GM18873 (cell line): ENCODE data around the gene KCTD16.

Experiments used
- ATAC-seq: cut with Tn5 transposase; IDR thresholded peaks from one replicate; pipeline ENCODE4 v1.9.1; 2021; ENCODE audit warnings: mild to moderate bottlenecking, moderate library complexity, moderate number of reproducible peaks; ENCODE audit not compliant: unreplicated experiment, low FRiP score

KCTD16 gene

GRCh38 chr5:144162686-144163085 lies 8.0 kb upstream of the KCTD16 start:
- ATAC-seq = no peak

GRCh38 chr5:144166696-144167095 lies 4.0 kb upstream of the KCTD16 start:
- no peak for ATAC-seq

GRCh38 chr5:144167998-144168397 lies 2.7 kb upstream of the KCTD16 start:
- no peak for ATAC-seq

GRCh38 chr5:144169904-144170275 lies 783 bp upstream of the KCTD16 start:
- ATAC-seq = no peak

- ATAC-seq = no peak
Observed at GRCh38 chr5:144173766-144174165, 3.1 kb downstream of the KCTD16 start.

GRCh38 chr5:144177548-144177947 lies 6.9 kb downstream of the KCTD16 start:
- ATAC-seq = no peak

GRCh38 chr5:144179226-144179625 lies 8.6 kb downstream of the KCTD16 start:
- ATAC-seq = no peak

- no peak for ATAC-seq
Observed at GRCh38 chr5:144183254-144183889, 12.7 kb downstream of the KCTD16 start.

- peak; percentile 56 for ATAC-seq
Observed at GRCh38 chr5:144187699-144188294, 17.1 kb downstream of the KCTD16 start.

- ATAC-seq = peak; percentile 71
Observed at GRCh38 chr5:144189800-144190429, 19.2 kb downstream of the KCTD16 start.

- no peak for ATAC-seq
Observed at GRCh38 chr5:144191531-144191930, 20.9 kb downstream of the KCTD16 start.

GRCh38 chr5:144191998-144192397 lies 21.3 kb downstream of the KCTD16 start:
- peak; percentile 69 for ATAC-seq

GRCh38 chr5:144192661-144193060 lies 22.0 kb downstream of the KCTD16 start:
- ATAC-seq = no peak

- no peak for ATAC-seq
Observed at GRCh38 chr5:144194144-144194543, 23.5 kb downstream of the KCTD16 start.

- no peak for ATAC-seq
Observed at GRCh38 chr5:144195448-144195847, 24.8 kb downstream of the KCTD16 start.

- no peak for ATAC-seq
Observed at GRCh38 chr5:144196612-144197011, 25.9 kb downstream of the KCTD16 start.

GRCh38 chr5:144198386-144198785 lies 27.7 kb downstream of the KCTD16 start:
- ATAC-seq = no peak

- no peak for ATAC-seq
Observed at GRCh38 chr5:144201588-144201987, 30.9 kb downstream of the KCTD16 start.

GRCh38 chr5:144202072-144202471 lies 31.4 kb downstream of the KCTD16 start:
- no peak for ATAC-seq

- ATAC-seq = no peak
Observed at GRCh38 chr5:144202726-144203125, 32.1 kb downstream of the KCTD16 start.

GRCh38 chr5:144203750-144204596 lies 33.3 kb downstream of the KCTD16 start:
- peak; percentile 83 for ATAC-seq
